K562 (cell line): ENCODE results near the gene POLR3A. TPM values are rescaled to one million over a fixed set of nuclear protein-coding genes. Genes with fewer than 3 reads are reported as not detected.

ENCODE experiments used
- MECOM ChIP-seq: fragments of 250-450 bp; sonication (Bioruptor Pico); IDR thresholded peaks from 2 replicates; pipeline ENCODE4 v1.8.0; 2022; ENCODE audit warnings: inconsistent platforms
- PRPF4 ChIP-seq: fragments of 200-400 bp; formaldehyde crosslinking; IDR thresholded peaks from one replicate; pipeline ENCODE4 v1.6.1; 2017; ENCODE audit warnings: low read length, low read depth, mild to moderate bottlenecking; ENCODE audit not compliant: insufficient read depth, poor library complexity, severe bottlenecking
- SUPT5H ChIP-seq: fragments of 450-650 bp; IDR thresholded peaks from 2 replicates; pipeline ENCODE4 v1.6.1; 2016
- TAF9B ChIP-seq: fragments of 450-650 bp; IDR thresholded peaks from 2 replicates; pipeline ENCODE4 v1.6.1; 2018; ENCODE audit warnings: mild to moderate bottlenecking; ENCODE audit not compliant: partially characterized antibody
- TCF3 ChIP-seq: sonication (generic); formaldehyde crosslinking; IDR thresholded peaks from 2 replicates; pipeline ENCODE4 v1.4.0; 2020; ENCODE audit warnings: mild to moderate bottlenecking, missing genetic modification reagents
- WHSC1 ChIP-seq: IDR thresholded peaks from one replicate; pipeline ENCODE4 v1.6.1; 2012; ENCODE audit warnings: low read length, control low read depth, inconsistent platforms
- XRCC5 ChIP-seq: fragments of 200-400 bp; formaldehyde crosslinking; IDR thresholded peaks from 2 replicates; pipeline ENCODE4 v1.6.1; 2017; ENCODE audit warnings: low read depth, mild to moderate bottlenecking, low read length
- polyA plus RNA-seq, 8 experiments: library from polyadenylated mRNA; depleted of rRNA in 4 of 8; stranded (reverse) in 5 of 8; unstranded in 3 of 8; fragments of >200 nt; fragmentation: Nextera tagmentation in 2 of 8; fragmentation: Illumina TruSeq in 1 of 8; extraction: Ambion mirVana in 2 of 8; extraction: Trizol in 1 of 8; gene quantifications; 2 replicates each; pipeline versions ENCODE4 v1.2.1 to v1.2.3, GENCODE V29; 2011 to 2014; ENCODE audit warnings: inconsistent platforms in 1 of 8, missing spikeins in 1 of 8
- total RNA-seq, 7 experiments: library from RNA; depleted of rRNA in 6 of 7; stranded (reverse); fragments of >200 nt in 6 of 7; fragmentation: Illumina TruSeq in 2 of 7; extraction: Trizol in 2 of 7; gene quantifications; 2 replicates each; pipeline versions ENCODE4 v1.2.1 to v1.2.3, GENCODE V29; 2011 to 2021; ENCODE audit warnings: low replicate concordance in 1 of 7
- TF ChIP-seq, protein P1 (sequence below), 2 experiments: IDR thresholded peaks in 1 of 2; conservative IDR thresholded peaks in 1 of 2; 2 replicates each; pipeline ENCODE4 v1.6.1; 2016; ENCODE audit warnings: low read depth in 2 of 2, mild to moderate bottlenecking in 1 of 2, missing compliant biosample characterization in 1 of 2, missing genetic modification characterization in 1 of 2, moderate library complexity in 1 of 2
- TF ChIP-seq, protein P2 (sequence below): sonication (generic); formaldehyde crosslinking; IDR thresholded peaks from 2 replicates; pipeline ENCODE4 v1.9.0; 2022; ENCODE audit warnings: mild to moderate bottlenecking, missing genetic modification reagents
- TF ChIP-seq, protein P3 (sequence below), 3 experiments: fragments of 200-800 bp in 1 of 3; sonication (Bioruptor generic) in 1 of 3; sonication (generic) in 1 of 3; formaldehyde crosslinking in 1 of 3; IDR thresholded peaks; 2 replicates each; pipeline versions ENCODE4 v1.6.1 to v1.8.0; 2016 to 2022; ENCODE audit warnings: mild to moderate bottlenecking in 2 of 3, missing compliant biosample characterization in 2 of 3, missing genetic modification characterization in 2 of 3, missing genetic modification reagents in 1 of 3

POLR3A gene
- total and polyA plus RNA-seq, 9 of the 15 experiments (the other 6 are each of a cell fraction or from before 2014, with no cell fraction given) = 14.9 to 37.0 (median 26.7) TPM

DNA sequence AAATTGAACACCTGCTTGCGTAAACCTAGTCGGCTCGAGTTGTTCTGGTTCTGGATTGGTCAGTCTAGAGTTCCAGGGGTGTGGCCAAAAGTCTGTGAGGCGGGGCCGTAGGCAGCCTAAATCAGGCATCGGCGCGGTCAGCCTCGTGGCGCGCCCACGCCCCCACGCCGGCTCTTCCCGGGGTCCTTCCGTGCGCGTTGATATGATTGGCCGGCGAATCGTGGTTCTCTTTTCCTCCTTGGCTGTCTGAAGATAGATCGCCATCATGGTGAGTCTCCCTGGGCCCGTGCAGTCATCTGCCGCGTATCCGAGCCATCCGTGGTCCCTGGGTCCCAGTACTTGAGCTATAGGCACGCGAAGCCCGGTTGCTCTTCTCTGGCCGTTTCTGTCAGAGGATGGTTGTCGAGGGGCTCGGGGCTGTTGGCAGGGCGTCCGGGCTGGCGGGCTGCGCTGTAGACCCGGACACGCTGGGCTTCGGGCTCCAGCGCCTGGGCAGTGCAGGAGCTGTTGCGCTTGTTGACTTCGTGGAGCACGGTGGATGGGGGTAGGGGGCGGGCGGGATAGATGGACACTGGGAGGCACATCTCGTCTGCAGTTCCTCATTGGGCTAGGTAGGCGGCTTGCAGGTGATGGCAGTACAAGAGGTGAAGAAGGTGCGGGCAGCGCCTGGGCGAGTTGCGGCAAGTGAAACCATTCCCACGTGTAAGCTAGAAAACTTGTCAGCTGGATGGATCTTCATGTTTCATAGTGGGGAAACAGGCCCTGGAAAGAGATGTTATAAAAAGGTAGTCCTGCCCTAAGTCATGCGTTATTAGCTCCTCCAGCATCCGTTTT lies 4.5 kb upstream of the POLR3A start, which contains the start of gene RPS24 (continued):
- TF ChIP-seq MECOM = 0 out of 2 replicates have a peak, but pooled peaks have one; percentile 30
- no peak for TF ChIP-seq TCF3 (CRISPR knock-in tag)
- TF ChIP-seq XRCC5 = peak; percentile 82
- TF ChIP-seq, protein P1, sequence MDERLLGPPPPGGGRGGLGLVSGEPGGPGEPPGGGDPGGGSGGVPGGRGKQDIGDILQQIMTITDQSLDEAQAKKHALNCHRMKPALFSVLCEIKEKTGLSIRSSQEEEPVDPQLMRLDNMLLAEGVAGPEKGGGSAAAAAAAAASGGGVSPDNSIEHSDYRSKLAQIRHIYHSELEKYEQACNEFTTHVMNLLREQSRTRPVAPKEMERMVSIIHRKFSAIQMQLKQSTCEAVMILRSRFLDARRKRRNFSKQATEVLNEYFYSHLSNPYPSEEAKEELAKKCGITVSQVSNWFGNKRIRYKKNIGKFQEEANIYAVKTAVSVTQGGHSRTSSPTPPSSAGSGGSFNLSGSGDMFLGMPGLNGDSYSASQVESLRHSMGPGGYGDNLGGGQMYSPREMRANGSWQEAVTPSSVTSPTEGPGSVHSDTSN (CRISPR knock-in tag; IDR thresholded peaks at IDR 0.05; ENCODE audit: low read depth) = no peak
- TF ChIP-seq, protein P1 (tag; conservative IDR thresholded peaks at IDR 0.05; ENCODE audit: low read depth) = peak; percentile 10; the same call in 1 of the 2 replicates
- TF ChIP-seq WHSC1 = no peak
- TF ChIP-seq, protein P2, sequence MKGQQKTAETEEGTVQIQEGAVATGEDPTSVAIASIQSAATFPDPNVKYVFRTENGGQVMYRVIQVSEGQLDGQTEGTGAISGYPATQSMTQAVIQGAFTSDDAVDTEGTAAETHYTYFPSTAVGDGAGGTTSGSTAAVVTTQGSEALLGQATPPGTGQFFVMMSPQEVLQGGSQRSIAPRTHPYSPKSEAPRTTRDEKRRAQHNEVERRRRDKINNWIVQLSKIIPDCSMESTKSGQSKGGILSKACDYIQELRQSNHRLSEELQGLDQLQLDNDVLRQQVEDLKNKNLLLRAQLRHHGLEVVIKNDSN (CRISPR knock-in tag) = peak; percentile 52
- peak; percentile 99 for TF ChIP-seq TAF9B
- peak; percentile 99 for TF ChIP-seq SUPT5H
- TF ChIP-seq, protein P3, sequence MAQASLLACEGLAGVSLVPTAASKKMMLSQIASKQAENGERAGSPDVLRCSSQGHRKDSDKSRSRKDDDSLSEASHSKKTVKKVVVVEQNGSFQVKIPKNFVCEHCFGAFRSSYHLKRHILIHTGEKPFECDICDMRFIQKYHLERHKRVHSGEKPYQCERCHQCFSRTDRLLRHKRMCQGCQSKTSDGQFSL (CRISPR knock-in tag; IDR thresholded peaks at IDR 0.05) = 0 out of 2 replicates have a peak, but pooled peaks have one; percentile 32
- TF ChIP-seq, protein P3 (tag; IDR thresholded peaks at IDR 0.05) = no peak
- TF ChIP-seq PRPF4 = peak; percentile 75
